ENCODE data around the gene DNAJC3.

DNA sequence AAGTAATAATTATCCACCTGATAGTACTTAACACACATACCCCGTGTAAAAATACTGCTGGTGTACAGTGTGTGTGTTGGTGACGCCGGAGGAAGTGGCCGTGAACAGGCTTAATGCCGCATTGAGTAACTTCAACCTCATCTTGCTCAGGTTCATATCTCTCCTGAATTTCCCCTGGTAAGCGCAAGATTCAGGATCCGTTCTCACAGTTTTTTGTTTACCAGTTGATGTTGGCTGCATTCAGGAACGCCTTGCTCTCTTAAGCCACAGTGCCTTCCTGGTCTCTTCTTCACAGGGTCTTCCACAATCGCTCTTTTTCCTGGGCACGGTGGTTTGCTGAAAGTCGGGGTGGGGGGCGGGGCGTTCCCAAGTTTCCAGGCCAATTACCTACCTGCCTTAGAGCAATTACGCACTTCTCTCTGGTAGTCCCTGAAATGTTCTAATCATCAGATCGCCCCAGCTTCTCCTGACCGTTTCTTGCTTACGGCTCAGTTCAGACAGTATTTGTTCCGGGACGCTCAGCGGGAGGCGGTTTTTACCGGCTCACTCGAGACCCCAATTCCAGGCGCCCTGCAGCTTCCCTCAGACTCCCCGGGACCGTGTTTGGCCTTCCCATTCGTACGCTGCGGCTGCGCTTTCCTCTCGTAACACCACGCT, 706 bp upstream of the DNAJC3 start:
- TF ChIP-seq, protein P1, sequence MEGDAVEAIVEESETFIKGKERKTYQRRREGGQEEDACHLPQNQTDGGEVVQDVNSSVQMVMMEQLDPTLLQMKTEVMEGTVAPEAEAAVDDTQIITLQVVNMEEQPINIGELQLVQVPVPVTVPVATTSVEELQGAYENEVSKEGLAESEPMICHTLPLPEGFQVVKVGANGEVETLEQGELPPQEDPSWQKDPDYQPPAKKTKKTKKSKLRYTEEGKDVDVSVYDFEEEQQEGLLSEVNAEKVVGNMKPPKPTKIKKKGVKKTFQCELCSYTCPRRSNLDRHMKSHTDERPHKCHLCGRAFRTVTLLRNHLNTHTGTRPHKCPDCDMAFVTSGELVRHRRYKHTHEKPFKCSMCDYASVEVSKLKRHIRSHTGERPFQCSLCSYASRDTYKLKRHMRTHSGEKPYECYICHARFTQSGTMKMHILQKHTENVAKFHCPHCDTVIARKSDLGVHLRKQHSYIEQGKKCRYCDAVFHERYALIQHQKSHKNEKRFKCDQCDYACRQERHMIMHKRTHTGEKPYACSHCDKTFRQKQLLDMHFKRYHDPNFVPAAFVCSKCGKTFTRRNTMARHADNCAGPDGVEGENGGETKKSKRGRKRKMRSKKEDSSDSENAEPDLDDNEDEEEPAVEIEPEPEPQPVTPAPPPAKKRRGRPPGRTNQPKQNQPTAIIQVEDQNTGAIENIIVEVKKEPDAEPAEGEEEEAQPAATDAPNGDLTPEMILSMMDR (IDR thresholded peaks at IDR 0.05; ENCODE audit: insufficient read depth, low read length), result no peak
- no peak; the same call in 1 of the 2 replicates for TF ChIP-seq POLR2AphosphoS5 (IDR thresholded peaks at IDR 0.05; ENCODE audit: low read depth)
